ENCODE measurements around the gene KAZN. TPM values are rescaled to one million over a fixed set of nuclear protein-coding genes. Genes with fewer than 3 reads are reported as not detected.

The KAZN gene
- polyA plus RNA-seq, 1 experiment: 5.5 TPM

- no peaks in the 10 kb centered on the region for H3K36me3 ChIP-seq (ENCODE audit: control insufficient read depth, insufficient read depth, low read length)
- DNase-seq (ENCODE audit: low read depth): no peak
- no peak overlapping the region for H3K4me3 ChIP-seq (ENCODE audit: low read depth, low read length)
- POLR2A ChIA-PET: no interaction called here
- no peak for TF ChIP-seq CTCF (IDR thresholded peaks at IDR 0.05; ENCODE audit: insufficient read depth, low read depth, low read length)
- no peaks in the 10 kb centered on the region for H3K27me3 ChIP-seq (ENCODE audit: control insufficient read depth, insufficient read depth, low read length)
- CTCF ChIA-PET: no interaction called here
Measured at GRCh38 chr1:14568716-14569355, 29.6 kb upstream of the KAZN start.

GRCh38 chr1:14570514-14570913 lies 28.0 kb upstream of the KAZN start:
- H3K27me3 ChIP-seq (ENCODE audit: control insufficient read depth, insufficient read depth, low read length): no peaks in the 10 kb centered on the region
- POLR2A ChIA-PET: no interaction called here
- DNase-seq (ENCODE audit: low read depth): no peak
- no peaks in the 10 kb centered on the region for H3K36me3 ChIP-seq (ENCODE audit: control insufficient read depth, insufficient read depth, low read length)
- TF ChIP-seq CTCF (IDR thresholded peaks at IDR 0.05; ENCODE audit: insufficient read depth, low read depth, low read length): no peak
- CTCF ChIA-PET: no interaction called here
- no peak overlapping the region for H3K4me3 ChIP-seq (ENCODE audit: low read depth, low read length)

- Histone ChIP-seq H3K36me3 (ENCODE audit: control insufficient read depth, insufficient read depth, low read length) (no peaks in the 10 kb centered on the region), H3K27me3 (ENCODE audit: control insufficient read depth, insufficient read depth, low read length) (no peaks in the 10 kb centered on the region), H3K4me3 (ENCODE audit: low read depth, low read length) (no peak overlapping the region)
- POLR2A ChIA-PET: no interaction called here
- CTCF ChIA-PET: no interaction called here
- no peak for TF ChIP-seq CTCF (IDR thresholded peaks at IDR 0.05; ENCODE audit: insufficient read depth, low read depth, low read length)
- no peak for DNase-seq (ENCODE audit: low read depth)
Measured at GRCh38 chr1:14571810-14572767, 26.4 kb upstream of the KAZN start.

- H3K4me3 ChIP-seq (ENCODE audit: low read depth, low read length): no peak overlapping the region
- ChIA-PET CTCF (no interaction called here), POLR2A (no interaction called here)
- TF ChIP-seq CTCF (IDR thresholded peaks at IDR 0.05; ENCODE audit: insufficient read depth, low read depth, low read length): no peak
- no peaks in the 10 kb centered on the region for H3K27me3 ChIP-seq (ENCODE audit: control insufficient read depth, insufficient read depth, low read length)
- no peak for DNase-seq (ENCODE audit: low read depth)
- no peaks in the 10 kb centered on the region for H3K36me3 ChIP-seq (ENCODE audit: control insufficient read depth, insufficient read depth, low read length)
Measured at GRCh38 chr1:14572861-14573260, 25.6 kb upstream of the KAZN start.

GRCh38 chr1:14576155-14576554 lies 22.3 kb upstream of the KAZN start:
- no peak for DNase-seq (ENCODE audit: low read depth)
- no peak overlapping the region for H3K4me3 ChIP-seq (ENCODE audit: low read depth, low read length)
- ChIA-PET POLR2A (no interaction called here), CTCF (no interaction called here)
- no peaks in the 10 kb centered on the region for H3K36me3 ChIP-seq (ENCODE audit: control insufficient read depth, insufficient read depth, low read length)
- H3K27me3 ChIP-seq (ENCODE audit: control insufficient read depth, insufficient read depth, low read length): no peaks in the 10 kb centered on the region
- TF ChIP-seq CTCF (IDR thresholded peaks at IDR 0.05; ENCODE audit: insufficient read depth, low read depth, low read length): no peak

Measured in BJ (cell line).